ENCODE measurements around the gene CCNY.

The CCNY gene

GRCh38 chr10:35427543-35427942 lies 91.2 kb downstream of the CCNY start:
- no peak for DNase-seq (ENCODE audit: low spot score)

- no peak for DNase-seq (ENCODE audit: low spot score)
Measured at GRCh38 chr10:35428521-35428920, 92.2 kb downstream of the CCNY start.

- DNase-seq (ENCODE audit: low spot score): no peak
Measured at GRCh38 chr10:35432781-35433338, 96.6 kb downstream of the CCNY start.

- DNase-seq (ENCODE audit: low spot score): no peak
Measured at GRCh38 chr10:35433851-35434426, 97.6 kb downstream of the CCNY start.

- DNase-seq (ENCODE audit: low spot score): no peak
Measured at GRCh38 chr10:35434533-35434932, 98.2 kb downstream of the CCNY start.

GRCh38 chr10:35435824-35436223 lies 99.5 kb downstream of the CCNY start:
- DNase-seq (ENCODE audit: low spot score): no peak

GRCh38 chr10:35437829-35438228 lies 101.5 kb downstream of the CCNY start:
- DNase-seq (ENCODE audit: low spot score): no peak

- DNase-seq (ENCODE audit: low spot score): no peak
Measured at GRCh38 chr10:35438718-35439571, 102.6 kb downstream of the CCNY start.

- DNase-seq (ENCODE audit: low spot score): no peak
Measured at GRCh38 chr10:35440016-35440415, 103.7 kb downstream of the CCNY start.

- no peak for DNase-seq (ENCODE audit: low spot score)
Measured at GRCh38 chr10:35442028-35442427, 105.7 kb downstream of the CCNY start.

- DNase-seq (ENCODE audit: low spot score): no peak
Measured at GRCh38 chr10:35442592-35442991, 106.3 kb downstream of the CCNY start.

GRCh38 chr10:35443858-35444257 lies 107.5 kb downstream of the CCNY start:
- no peak for DNase-seq (ENCODE audit: low spot score)

GRCh38 chr10:35445150-35445884 lies 109.0 kb downstream of the CCNY start:
- DNase-seq (ENCODE audit: low spot score): no peak

- no peak for DNase-seq (ENCODE audit: low spot score)
Measured at GRCh38 chr10:35446439-35446838, 110.1 kb downstream of the CCNY start.

- DNase-seq (ENCODE audit: low spot score): peak; percentile 40
Measured at GRCh38 chr10:35447693-35448407, 111.5 kb downstream of the CCNY start.

GRCh38 chr10:35448687-35449662 lies 112.7 kb downstream of the CCNY start:
- DNase-seq (ENCODE audit: low spot score): peak; percentile 36

GRCh38 chr10:35449944-35450343 lies 113.6 kb downstream of the CCNY start:
- no peak for DNase-seq (ENCODE audit: low spot score)

- peak; percentile 32 for DNase-seq (ENCODE audit: low spot score)
Measured at GRCh38 chr10:35451151-35452016, 115.1 kb downstream of the CCNY start.

- no peak for DNase-seq (ENCODE audit: low spot score)
Measured at GRCh38 chr10:35452171-35452570, 115.9 kb downstream of the CCNY start.

GRCh38 chr10:35452847-35453246 lies 116.5 kb downstream of the CCNY start:
- DNase-seq (ENCODE audit: low spot score): no peak
